ENCODE measurements around the gene ZC3H10. TPM values are rescaled to one million over a fixed set of nuclear protein-coding genes. Genes with fewer than 3 reads are reported as not detected.

ZC3H10 gene
- total RNA-seq, 2 donors from 2014 or later, result 3.5 to 6.1 TPM

DNA sequence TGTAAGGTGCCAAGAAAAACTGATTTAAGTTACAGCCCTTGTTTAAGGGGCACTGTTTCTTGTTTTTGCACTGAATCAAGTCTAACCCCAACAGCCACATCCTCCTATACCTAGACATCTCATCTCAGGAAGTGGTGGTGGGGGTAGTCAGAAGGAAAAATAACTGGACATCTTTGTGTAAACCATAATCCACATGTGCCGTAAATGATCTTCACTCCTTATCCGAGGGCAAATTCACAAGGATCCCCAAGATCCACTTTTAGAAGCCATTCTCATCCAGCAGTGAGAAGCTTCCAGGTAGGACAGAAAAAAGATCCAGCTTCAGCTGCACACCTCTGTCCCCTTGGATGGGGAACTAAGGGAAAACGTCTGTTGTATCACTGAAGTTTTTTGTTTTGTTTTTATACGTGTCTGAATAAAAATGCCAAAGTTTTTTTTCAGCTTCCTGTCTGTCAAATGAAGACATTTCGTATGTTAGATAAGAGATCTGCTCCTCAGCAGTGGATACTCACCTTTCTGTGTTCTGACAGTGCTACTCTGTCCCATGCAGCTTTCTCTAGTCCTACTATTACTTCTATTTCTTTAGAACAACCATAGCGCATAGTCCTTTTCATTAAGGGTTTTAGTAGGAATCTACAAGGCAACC, 14.9 kb upstream of the ZC3H10 start:
- intact Hi-C loops (cut with DNase I), result no loop called here
- TF ChIP-seq CTCF (IDR thresholded peaks at IDR 0.05), result no peak
- Histone ChIP-seq H3K9me3 (no peaks in the 10 kb centered on the region), H3K27ac (peak overlapping the region; percentile 89), H3K27me3 (no peaks in the 10 kb centered on the region), H3K9ac (ENCODE audit: low read depth in 2 of 2, low read length in 2 of 2) (peak overlapping the region in 1 of 2 donors; percentile 95), H3K4me3 (peak overlapping the region; percentile 89), H3K36me3 (peaks cover 4% of the 10 kb centered on the region), H3K4me1 (no peaks in the 10 kb centered on the region)
- DNase-seq, result no peak

- H3K4me3 ChIP-seq, result peak overlapping the region; percentile 89
- intact Hi-C loops (cut with DNase I), result no loop called here
- peak overlapping the region; percentile 88 to 95 for H3K9ac ChIP-seq (ENCODE audit: low read depth in 2 of 2, low read length in 2 of 2)
- H3K36me3 ChIP-seq, result peaks cover 4% of the 10 kb centered on the region
- H3K9me3 ChIP-seq, result no peaks in the 10 kb centered on the region
- DNase-seq, result no peak
- no peak for TF ChIP-seq CTCF (IDR thresholded peaks at IDR 0.05)
- no peaks in the 10 kb centered on the region for H3K27me3 ChIP-seq
- H3K4me1 ChIP-seq, result no peaks in the 10 kb centered on the region
- H3K27ac ChIP-seq, result peak overlapping the region; percentile 89
Measured at GRCh38 chr12:56103823-56104108, 14.3 kb upstream of the ZC3H10 start.

DNA sequence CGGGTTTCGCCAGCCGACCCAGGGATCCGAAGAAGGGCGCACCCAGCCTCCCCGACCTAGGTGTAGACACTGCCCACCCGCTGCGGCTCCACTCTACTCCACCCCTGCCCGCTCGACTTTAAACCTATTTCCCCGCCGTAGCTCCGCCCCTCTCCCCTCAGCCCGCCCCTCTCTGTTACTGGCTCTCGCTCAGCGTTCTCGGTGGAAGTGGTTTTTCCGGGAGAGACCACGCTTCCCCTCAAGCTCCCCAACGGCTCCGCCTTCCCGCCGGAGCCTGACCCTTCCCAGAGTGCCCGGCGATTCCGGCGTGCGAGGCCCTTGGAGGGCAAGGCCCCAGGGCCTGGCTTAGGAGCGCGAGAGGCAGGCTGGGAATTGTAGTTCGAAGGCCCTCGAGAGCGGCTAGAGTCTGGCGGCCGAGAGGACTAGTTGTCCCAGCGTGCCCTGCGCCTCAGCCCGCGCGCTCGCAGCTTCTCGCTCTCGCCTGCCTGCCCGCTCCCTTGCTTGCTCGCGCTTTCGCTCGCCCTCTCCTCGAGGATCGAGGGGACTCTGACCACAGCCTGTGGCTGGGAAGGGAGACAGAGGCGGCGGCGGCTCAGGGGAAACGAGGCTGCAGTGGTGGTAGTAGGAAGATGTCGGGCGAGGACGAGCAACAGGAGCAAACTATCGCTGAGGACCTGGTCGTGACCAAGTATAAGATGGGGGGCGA, 13.8 kb upstream of the ZC3H10 start, which contains the start of gene PA2G4:
PA2G4 (plus strand) TSS at position 451 of the 706 bp plus-strand sequence; CDS start at position 630, 179 bp downstream.
- intact Hi-C loops (cut with DNase I), result no loop called here
- Histone ChIP-seq H3K9ac (ENCODE audit: low read depth in 2 of 2, low read length in 2 of 2) (peak within 1 kb of the TSS; percentile 88 to 95), H3K27ac (peak within 1 kb of the TSS; percentile 89), H3K9me3 (no peaks in the 10 kb centered on the region), H3K36me3 (peaks cover 8% of the 10 kb centered on the region), H3K27me3 (no peaks in the 10 kb centered on the region), H3K4me3 (peak within 1 kb of the TSS; percentile 89), H3K4me1 (no peaks in the 10 kb centered on the region)
- TF ChIP-seq CTCF (IDR thresholded peaks at IDR 0.05), result no peak
- DNase-seq, result peak; percentile 99

GRCh38 chr12:56104815-56105608, 13.1 kb upstream of the ZC3H10 start:
- Histone ChIP-seq H3K27ac (peak overlapping the region; percentile 89), H3K9me3 (no peaks in the 10 kb centered on the region), H3K36me3 (peaks cover 14% of the 10 kb centered on the region), H3K4me1 (no peaks in the 10 kb centered on the region), H3K9ac (ENCODE audit: low read depth in 2 of 2, low read length in 2 of 2) (peak overlapping the region; percentile 74 to 95), H3K27me3 (no peaks in the 10 kb centered on the region), H3K4me3 (peak overlapping the region; percentile 89)
- DNase-seq, result no peak
- no peak for TF ChIP-seq CTCF (IDR thresholded peaks at IDR 0.05)
- intact Hi-C loops (cut with DNase I), result no loop called here

GRCh38 chr12:56105609-56105902, 12.5 kb upstream of the ZC3H10 start:
- Histone ChIP-seq H3K36me3 (peaks cover 19% of the 10 kb centered on the region), H3K27me3 (no peaks in the 10 kb centered on the region), H3K9ac (ENCODE audit: low read depth in 2 of 2, low read length in 2 of 2) (peak overlapping the region; percentile 74 to 95), H3K4me3 (peak overlapping the region; percentile 89), H3K4me1 (no peaks in the 10 kb centered on the region), H3K27ac (no peak overlapping the region), H3K9me3 (no peaks in the 10 kb centered on the region)
- no peak for TF ChIP-seq CTCF (IDR thresholded peaks at IDR 0.05)
- DNase-seq, result no peak
- intact Hi-C loops (cut with DNase I), result no loop called here
